Effector CD4-positive, alpha-beta T cell (primary cell): Measurements from ENCODE around the gene CHPF2.

Experiments used
- DNase-seq: peaks from one replicate; pipeline ENCODE4 v3.0.0-alpha.2; 2020

Gene CHPF2

GRCh38 chr7:151247611-151248345 is 15.5 kb downstream of the CHPF2 start:
- no peak for DNase-seq

GRCh38 chr7:151248346-151249033 is 16.2 kb downstream of the CHPF2 start, which contains the start of gene SMARCD3:
SMARCD3 (minus strand) TSS chr7:151248694; CDS start chr7:151248562, 132 bp downstream.
- DNase-seq, result no peak

- no peak for DNase-seq
Measured at GRCh38 chr7:151249034-151249731, 16.9 kb downstream of the CHPF2 start.

- DNase-seq, result no peak
Measured at GRCh38 chr7:151249732-151250072, 17.4 kb downstream of the CHPF2 start.

- DNase-seq, result no peak
Measured at GRCh38 chr7:151250181-151251132, 18.2 kb downstream of the CHPF2 start.

GRCh38 chr7:151251328-151251688 is 19.0 kb downstream of the CHPF2 start:
- no peak for DNase-seq

GRCh38 chr7:151251689-151252560 is 19.6 kb downstream of the CHPF2 start:
- no peak for DNase-seq

- DNase-seq, result no peak
Measured at GRCh38 chr7:151252561-151252835, 20.2 kb downstream of the CHPF2 start.

GRCh38 chr7:151252961-151253711 is 20.9 kb downstream of the CHPF2 start:
- no peak for DNase-seq

- DNase-seq, result no peak
Measured at GRCh38 chr7:151254316-151254715, 22.0 kb downstream of the CHPF2 start.

GRCh38 chr7:151254851-151255250 is 22.6 kb downstream of the CHPF2 start:
- DNase-seq, result no peak

GRCh38 chr7:151255390-151255789 is 23.1 kb downstream of the CHPF2 start:
- DNase-seq, result no peak

- no peak for DNase-seq
Measured at GRCh38 chr7:151256410-151257045, 24.2 kb downstream of the CHPF2 start.

- DNase-seq, result no peak
Measured at GRCh38 chr7:151257990-151258389, 25.7 kb downstream of the CHPF2 start.

GRCh38 chr7:151260471-151260870 is 28.2 kb downstream of the CHPF2 start:
- DNase-seq, result no peak

- DNase-seq, result no peak
Measured at GRCh38 chr7:151260883-151261282, 28.6 kb downstream of the CHPF2 start.

GRCh38 chr7:151261529-151261928 is 29.2 kb downstream of the CHPF2 start:
- no peak for DNase-seq

- no peak for DNase-seq
Measured at GRCh38 chr7:151264615-151265014, 32.3 kb downstream of the CHPF2 start.

- DNase-seq, result no peak
Measured at GRCh38 chr7:151265351-151265931, 33.2 kb downstream of the CHPF2 start.

- no peak for DNase-seq
Measured at GRCh38 chr7:151269511-151269910, 37.2 kb downstream of the CHPF2 start.
